Measurements from ENCODE around the gene FXN.

Gene FXN

GRCh38 chr9:69003051-69003450 lies 32.5 kb upstream of the FXN start:
- H4K20me1 ChIP-seq, result no peaks in the 10 kb centered on the region
- H3K27ac ChIP-seq, result no peak overlapping the region
- H3K4me1 ChIP-seq, result peaks cover 16% of the 10 kb centered on the region
- no peaks in the 10 kb centered on the region for H3K27me3 ChIP-seq
- no peak overlapping the region for H3K4me2 ChIP-seq
- no peaks in the 10 kb centered on the region for H3K9me3 ChIP-seq
- no peak overlapping the region for H3K4me3 ChIP-seq
- no peaks in the 10 kb centered on the region for H3K36me3 ChIP-seq
- no peak overlapping the region for H3K9ac ChIP-seq
- no peak for TF ChIP-seq Cebpa-rat (IDR thresholded peaks at IDR 0.05)

DNA sequence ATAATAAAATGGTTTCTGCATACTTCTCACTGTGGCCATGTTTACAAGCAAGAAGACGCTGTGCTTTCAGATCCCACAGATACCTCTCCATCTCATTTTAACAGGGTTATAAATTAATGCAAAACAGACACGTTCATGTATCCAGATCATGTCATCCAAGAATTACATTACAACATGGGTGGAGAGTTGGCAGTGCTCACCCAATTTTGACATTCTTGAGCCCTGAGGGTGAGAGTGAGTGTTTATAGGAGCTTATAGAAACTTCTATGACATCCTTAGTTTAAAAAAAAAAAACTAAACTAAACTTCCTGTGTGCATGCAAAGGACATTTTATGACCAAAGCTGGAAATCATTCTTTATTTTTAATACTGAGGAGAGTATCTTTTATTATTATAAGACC lies 30.7 kb upstream of the FXN start:
- Histone ChIP-seq H3K9ac (no peak overlapping the region), H3K4me3 (no peak overlapping the region), H3K36me3 (no peaks in the 10 kb centered on the region), H3K9me3 (no peaks in the 10 kb centered on the region), H3K4me2 (no peak overlapping the region), H4K20me1 (no peaks in the 10 kb centered on the region), H3K4me1 (peaks cover 8% of the 10 kb centered on the region), H3K27me3 (no peaks in the 10 kb centered on the region), H3K27ac (no peak overlapping the region)
- TF ChIP-seq Cebpa-rat (IDR thresholded peaks at IDR 0.05), result no peak

DNA sequence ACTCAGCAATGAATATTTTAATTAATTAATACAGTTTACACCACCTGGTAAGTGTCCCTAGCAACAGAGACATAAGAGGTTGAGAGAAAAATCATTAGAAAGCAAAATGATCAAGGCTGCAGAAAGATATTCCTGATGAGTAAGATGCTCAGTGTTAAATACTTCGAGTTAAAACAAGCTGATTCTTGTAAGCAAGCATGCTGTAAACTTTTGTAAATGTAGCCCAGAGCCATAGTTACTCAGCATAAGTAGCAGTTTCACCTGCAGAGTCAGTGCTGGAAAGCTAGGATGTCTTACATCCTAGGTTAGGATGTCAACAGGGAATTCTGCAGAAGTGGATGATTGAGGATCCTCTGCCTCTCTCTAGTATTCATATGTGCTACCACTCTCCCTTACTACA lies 25.8 kb upstream of the FXN start:
- Histone ChIP-seq H3K27me3 (no peaks in the 10 kb centered on the region), H3K36me3 (no peaks in the 10 kb centered on the region), H3K4me2 (no peak overlapping the region), H3K4me1 (peaks cover 42% of the 10 kb centered on the region), H3K9ac (no peak overlapping the region), H3K4me3 (no peak overlapping the region), H3K9me3 (peaks cover 9% of the 10 kb centered on the region; the same call in 1 of the 2 replicates), H4K20me1 (no peaks in the 10 kb centered on the region), H3K27ac (no peak overlapping the region)
- no peak for TF ChIP-seq Cebpa-rat (IDR thresholded peaks at IDR 0.05)

- Histone ChIP-seq H3K27me3 (no peaks in the 10 kb centered on the region), H3K4me3 (0 out of 2 replicates have a peak overlapping the region, but pooled peaks have one; percentile 1), H3K4me1 (peaks cover 52% of the 10 kb centered on the region), H3K36me3 (no peaks in the 10 kb centered on the region), H4K20me1 (no peaks in the 10 kb centered on the region), H3K9me3 (peaks cover 9% of the 10 kb centered on the region; the same call in 1 of the 2 replicates), H3K27ac (no peak overlapping the region), H3K9ac (no peak overlapping the region), H3K4me2 (peak overlapping the region; percentile 86)
- no peak for TF ChIP-seq Cebpa-rat (IDR thresholded peaks at IDR 0.05)
Observed at GRCh38 chr9:69012696-69013381, 22.7 kb upstream of the FXN start.

DNA sequence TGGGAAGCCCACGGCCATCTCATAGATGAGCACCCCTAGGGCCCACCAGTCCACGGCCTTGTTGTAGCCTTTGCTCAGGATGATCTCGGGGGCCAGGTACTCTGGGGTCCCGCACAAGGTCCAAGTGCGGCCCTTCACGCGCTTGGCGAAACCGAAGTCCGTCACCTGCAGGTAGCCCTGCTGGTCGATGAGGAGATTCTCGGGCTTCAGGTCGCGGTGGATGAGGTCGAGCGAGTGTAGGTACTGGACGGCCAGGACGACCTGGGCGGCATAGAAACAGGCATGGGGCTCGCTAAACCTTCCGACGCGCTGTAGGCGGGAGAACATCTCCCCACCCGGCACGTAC lies 22.2 kb upstream of the FXN start:
- Histone ChIP-seq H3K27me3 (no peaks in the 10 kb centered on the region), H3K36me3 (no peaks in the 10 kb centered on the region)

GRCh38 chr9:69014013-69014412 lies 21.5 kb upstream of the FXN start, which contains the start of gene PRKACG:
Gene PRKACG (minus strand): TSS chr9:69014113. CDS start chr9:69014092, 21 bp downstream.
- no peak for TF ChIP-seq Cebpa-rat (IDR thresholded peaks at IDR 0.05)
- H3K4me1 ChIP-seq, result peaks cover 56% of the 10 kb centered on the region
- peaks cover 9% of the 10 kb centered on the region; the same call in 1 of the 2 replicates for H3K9me3 ChIP-seq
- H3K4me2 ChIP-seq, result peak within 1 kb of the TSS; percentile 86
- no peaks in the 10 kb centered on the region for H4K20me1 ChIP-seq
- no peak within 1 kb of the TSS for H3K27ac ChIP-seq
- no peaks in the 10 kb centered on the region for H3K36me3 ChIP-seq
- no peaks in the 10 kb centered on the region for H3K27me3 ChIP-seq
- H3K4me3 ChIP-seq, result no peak within 1 kb of the TSS
- no peak within 1 kb of the TSS for H3K9ac ChIP-seq

More for the DNA sequence above, 22.2 kb upstream of the FXN start:
- H4K20me1 ChIP-seq, result no peaks in the 10 kb centered on the region
- no peak for TF ChIP-seq Cebpa-rat (IDR thresholded peaks at IDR 0.05)
- peaks cover 52% of the 10 kb centered on the region for H3K4me1 ChIP-seq
- H3K9ac ChIP-seq, result no peak overlapping the region
- H3K4me2 ChIP-seq, result peak overlapping the region; percentile 86
- no peak overlapping the region for H3K4me3 ChIP-seq
- H3K9me3 ChIP-seq, result peaks cover 9% of the 10 kb centered on the region; the same call in 1 of the 2 replicates
- no peak overlapping the region for H3K27ac ChIP-seq

DNA sequence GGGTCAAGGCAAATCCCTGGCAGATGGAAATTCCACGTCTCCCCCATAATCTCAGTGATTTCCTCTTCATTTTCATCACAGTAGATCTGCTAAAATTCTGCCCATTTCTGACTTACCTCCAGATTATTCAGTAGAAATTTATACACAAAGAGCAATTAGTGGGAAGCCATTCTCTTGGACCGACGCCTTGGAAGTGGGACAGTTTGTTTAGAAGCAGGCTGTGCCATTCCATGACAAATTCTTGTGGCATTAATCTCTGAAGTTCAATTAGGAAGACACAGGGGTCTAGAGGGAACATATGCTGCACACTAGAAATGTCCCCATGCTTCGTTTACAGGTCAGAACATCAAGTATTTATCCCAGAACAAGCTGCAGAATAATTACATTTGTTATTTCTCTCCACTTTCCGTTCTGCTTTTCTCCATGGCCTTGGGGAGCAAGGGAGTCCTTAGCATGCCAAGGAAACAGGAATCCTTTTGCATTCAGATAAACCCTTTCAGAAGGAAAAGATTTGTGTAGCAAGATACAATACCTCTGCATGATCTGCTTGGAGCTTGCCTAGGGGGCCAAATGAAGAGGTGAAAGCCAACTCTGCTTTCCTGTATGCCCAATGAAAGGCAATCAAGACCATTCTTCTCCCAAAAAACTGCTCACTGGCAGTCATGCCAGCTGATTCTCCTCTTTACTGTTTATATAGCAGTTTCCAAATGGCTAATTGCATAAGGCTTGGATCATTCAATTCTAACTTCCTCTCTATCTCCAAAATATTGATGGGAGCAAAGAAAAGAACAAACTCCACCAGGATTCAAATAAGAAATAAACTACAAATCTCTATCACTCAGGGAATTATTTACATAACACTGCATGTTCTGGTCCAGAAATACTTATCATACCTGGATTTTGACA lies 19.1 kb upstream of the FXN start:
- Histone ChIP-seq H3K27me3 (no peaks in the 10 kb centered on the region), H3K27ac (no peak overlapping the region), H3K4me2 (no peak overlapping the region), H3K9me3 (peaks cover 9% of the 10 kb centered on the region; the same call in 1 of the 2 replicates), H4K20me1 (no peaks in the 10 kb centered on the region), H3K4me3 (no peak overlapping the region), H3K9ac (no peak overlapping the region), H3K4me1 (peaks cover 55% of the 10 kb centered on the region), H3K36me3 (no peaks in the 10 kb centered on the region)
- no peak for TF ChIP-seq Cebpa-rat (IDR thresholded peaks at IDR 0.05)

- H3K36me3 ChIP-seq, result no peaks in the 10 kb centered on the region
- H3K9ac ChIP-seq, result no peak overlapping the region
- H3K9me3 ChIP-seq, result peaks cover 4% of the 10 kb centered on the region; the same call in 1 of the 2 replicates
- TF ChIP-seq Cebpa-rat (IDR thresholded peaks at IDR 0.05), result no peak
- peak overlapping the region; percentile 57; the same call in 1 of the 2 replicates for H3K4me2 ChIP-seq
- H3K27ac ChIP-seq, result no peak overlapping the region
- no peaks in the 10 kb centered on the region for H4K20me1 ChIP-seq
- no peaks in the 10 kb centered on the region for H3K27me3 ChIP-seq
- H3K4me3 ChIP-seq, result no peak overlapping the region
- peaks cover 33% of the 10 kb centered on the region for H3K4me1 ChIP-seq
Observed at GRCh38 chr9:69018737-69019136, 16.8 kb upstream of the FXN start.

GRCh38 chr9:69019808-69020207 lies 15.7 kb upstream of the FXN start:
- Histone ChIP-seq H3K4me2 (peak overlapping the region; percentile 57; the same call in 1 of the 2 replicates), H3K27me3 (no peaks in the 10 kb centered on the region), H3K4me3 (no peak overlapping the region), H3K27ac (no peak overlapping the region), H3K36me3 (no peaks in the 10 kb centered on the region), H3K4me1 (peaks cover 33% of the 10 kb centered on the region), H3K9me3 (no peaks in the 10 kb centered on the region), H4K20me1 (no peaks in the 10 kb centered on the region), H3K9ac (no peak overlapping the region)
- TF ChIP-seq Cebpa-rat (IDR thresholded peaks at IDR 0.05), result no peak

All from BLaER1 (cell line).